GM12878 (cell line): Measurements from ENCODE around the gene TFRC. TPM values are rescaled to one million over a fixed set of nuclear protein-coding genes. Genes with fewer than 3 reads are reported as not detected.

Experiments
- ATAC-seq: fragments of 200-7000 bp; cut with Tn5 transposase; 3 replicates; pipeline ENCODE4 v1.9.1; 2020; ENCODE audit warnings: mild to moderate bottlenecking, moderate library complexity
- BruUV-seq: library from RNA; stranded (reverse); fragments of 400-500 nt; replicated peaks from 2 replicates; lab custom pipeline; 2021; lab: Mats Ljungman, UMichigan
- CTCF ChIA-PET: fragments of 300-600 bp; sonication (Branson Sonifier 250); formaldehyde crosslinking; extraction: SDS; loops from one replicate; lab custom pipeline; 2021; ENCODE audit warnings: inconsistent platforms; lab: Yijun Ruan, JAX
- POLR2A ChIA-PET: fragments of 350-600 bp; formaldehyde crosslinking; extraction: SDS; loops from one replicate; lab custom pipeline; 2021; ENCODE audit warnings: inconsistent platforms; lab: Charles Lee
- RAD21 ChIA-PET: fragments of 300-600 bp; sonication (Branson Sonifier 250); formaldehyde crosslinking; loops from one replicate; lab custom pipeline; 2023; ENCODE audit warnings: antibody characterized with exemption; ENCODE audit not compliant: unreplicated experiment; lab: Charles Lee
- SMC1A ChIA-PET: fragments of 300-600 bp; sonication (Branson Sonifier 250); formaldehyde crosslinking; loops from one replicate; lab custom pipeline; 2023; ENCODE audit not compliant: unreplicated experiment, uncharacterized antibody; lab: Charles Lee
- DNase-seq: peaks from one replicate; pipeline ENCODE4 v3.0.0-alpha.2; 2011; ENCODE audit warnings: low read depth, low spot score
- FAIRE-seq: peaks from 3 replicates; lab custom pipeline; 2011; peaks lifted over from hg19 to GRCh38; lab: Jason Lieb, UNC
- H2AFZ ChIP-seq: 2 replicates; pipeline ENCODE4 v1.6.0; 2011; ENCODE audit warnings: low read depth, low read length, control low read depth; ENCODE audit not compliant: control insufficient read depth
- H3K27ac ChIP-seq: 2 replicates; pipeline ENCODE4 v1.5.1; 2011; ENCODE audit warnings: control low read depth; ENCODE audit not compliant: control insufficient read depth, insufficient read depth
- H3K27me3 ChIP-seq, 2 experiments: replicated peaks in 1 of 2; 2 replicates each; pipeline versions ENCODE4 v1.6.0 to v1.6.1; 2011; ENCODE audit warnings: low read length in 1 of 2; ENCODE audit not compliant: control insufficient read depth in 2 of 2, insufficient read depth in 2 of 2
- H3K36me3 ChIP-seq, 2 experiments: 2 replicates each; pipeline ENCODE4 v1.5.1; 2011; ENCODE audit warnings: low read length in 1 of 2; ENCODE audit not compliant: control insufficient read depth in 2 of 2, insufficient read depth in 2 of 2
- H3K4me1 ChIP-seq: 2 replicates; pipeline ENCODE4 v1.6.1; 2011; ENCODE audit warnings: mild to moderate bottlenecking, low read length, moderate library complexity, mixed read lengths; ENCODE audit not compliant: control insufficient read depth, insufficient read depth
- H3K4me2 ChIP-seq: 2 replicates; pipeline ENCODE4 v1.6.0; 2011; ENCODE audit warnings: control low read depth; ENCODE audit not compliant: control insufficient read depth, insufficient read depth
- H3K4me3 ChIP-seq: fragments of 200-600 bp; sonication (generic); 2 replicates; pipeline ENCODE4 v1.5.1; 2016
- H3K79me2 ChIP-seq: 2 replicates; pipeline ENCODE4 v1.6.0; 2011; ENCODE audit warnings: low read length; ENCODE audit not compliant: control insufficient read depth, insufficient read depth
- H3K9ac ChIP-seq: 2 replicates; pipeline ENCODE4 v1.8.0; 2011; ENCODE audit warnings: low read length, control low read depth, mixed read lengths; ENCODE audit not compliant: control insufficient read depth, insufficient read depth
- H3K9me3 ChIP-seq: replicated peaks from 3 replicates; pipeline ENCODE4 v1.5.1; 2011; ENCODE audit warnings: mild to moderate bottlenecking, low read length; ENCODE audit not compliant: control insufficient read depth, insufficient read depth
- H4K20me1 ChIP-seq: 2 replicates; pipeline ENCODE4 v1.6.0; 2011; ENCODE audit not compliant: control insufficient read depth, insufficient read depth
- ELK1 ChIP-seq: IDR thresholded peaks from 2 replicates; pipeline ENCODE4 v1.6.1; 2012; ENCODE audit warnings: low read depth, low read length, improper control_type of control experiment
- GATAD2B ChIP-seq: fragments of 450-650 bp; conservative IDR thresholded peaks from 2 replicates; pipeline ENCODE4 v1.6.1; 2017; ENCODE audit warnings: low read depth, mild to moderate bottlenecking, moderate library complexity
- IKZF1 ChIP-seq: fragments of 450-650 bp; conservative IDR thresholded peaks from 2 replicates; pipeline ENCODE4 v1.6.1; 2017; ENCODE audit warnings: antibody characterized with exemption, mild to moderate bottlenecking
- IKZF2 ChIP-seq, 2 experiments: fragments of 450-650 bp; IDR thresholded peaks; 2 replicates each; pipeline ENCODE4 v1.6.1; 2017; ENCODE audit warnings: mild to moderate bottlenecking in 2 of 2, moderate library complexity in 2 of 2
- MTA2 ChIP-seq: fragments of 450-650 bp; IDR thresholded peaks from 2 replicates; pipeline ENCODE4 v1.6.1; 2016; ENCODE audit warnings: low read depth, mild to moderate bottlenecking, moderate library complexity
- MYB ChIP-seq: fragments of 150-350 bp; IDR thresholded peaks from 2 replicates; pipeline ENCODE4 v1.6.1; 2014; ENCODE audit warnings: mild to moderate bottlenecking, low read depth, low read length, borderline replicate concordance
- NBN ChIP-seq: fragments of 450-650 bp; IDR thresholded peaks from 2 replicates; pipeline ENCODE4 v1.6.1; 2016
- POLR2AphosphoS5 ChIP-seq: IDR thresholded peaks from 2 replicates; pipeline ENCODE4 v1.6.1; 2011; ENCODE audit warnings: mild to moderate bottlenecking, low read length, inconsistent platforms
- SMARCA5 ChIP-seq: fragments of 450-650 bp; IDR thresholded peaks from 2 replicates; pipeline ENCODE4 v1.6.1; 2017; ENCODE audit warnings: mild to moderate bottlenecking
- WGBS: methylation state at CpG from one replicate; pipeline ENCODE4 v1.1.6; 2016; ENCODE audit warnings: low lambda C conversion rate; ENCODE audit not compliant: insufficient replicate concordance, insufficient coverage; ENCODE audit errors: missing lambda C conversion rate; 5-methylcytosine and 5-hydroxymethylcytosine counted together
- in situ Hi-C: fragments of 300-500 bp; cut with MboI; formaldehyde crosslinking; loops from 9 replicates; pipeline ENCODE4 v1.14.3; 2018; ENCODE audit warnings: mixed read lengths
- intact Hi-C: fragments of 100-400 bp; cut with micrococcal nuclease; formaldehyde crosslinking; loops from one replicate; pipeline ENCODE4 v1.14.2; 2022; ENCODE audit not compliant: unreplicated experiment
- polyA plus RNA-seq, 11 experiments: library from polyadenylated mRNA; depleted of rRNA in 4 of 11; unstranded in 6 of 11; stranded (reverse) in 5 of 11; fragments of >200 nt; fragmentation: Nextera tagmentation in 4 of 11; fragmentation: Illumina TruSeq in 1 of 11; extraction: Ambion mirVana in 4 of 11; extraction: Trizol in 1 of 11; gene quantifications; 1 replicate in 1 of 11; 2 replicates in 10 of 11; pipeline versions ENCODE4 v1.2.1 to v1.2.3, GENCODE V29; 2011 to 2016; ENCODE audit warnings: inconsistent platforms in 2 of 11, missing spikeins in 2 of 11, low read depth in 1 of 11
- total RNA-seq, 4 experiments: library from RNA; depleted of rRNA in 3 of 4; stranded (reverse); fragments of >200 nt in 3 of 4; fragmentation: Illumina TruSeq in 1 of 4; extraction: Trizol in 1 of 4; gene quantifications; 2 replicates each; pipeline versions ENCODE4 v1.2.1 to v1.2.3, GENCODE V29; 2013 to 2021
- TF ChIP-seq, protein P1 (sequence below): fragments of 450-650 bp; IDR thresholded peaks from 2 replicates; pipeline ENCODE4 v1.6.1; 2018; ENCODE audit warnings: borderline replicate concordance, mild to moderate bottlenecking; ENCODE audit not compliant: partially characterized antibody
- TF ChIP-seq, protein P2 (sequence below): fragments of 450-650 bp; IDR thresholded peaks from 2 replicates; pipeline ENCODE4 v1.6.1; 2017; ENCODE audit warnings: mild to moderate bottlenecking
- TF ChIP-seq, protein P3 (sequence below): fragments of 450-650 bp; IDR thresholded peaks from 2 replicates; pipeline ENCODE4 v1.6.1; 2017; ENCODE audit warnings: antibody characterized with exemption, mild to moderate bottlenecking, moderate library complexity
- TF ChIP-seq, protein P4 (sequence below): IDR thresholded peaks from 2 replicates; pipeline ENCODE4 v1.6.1; 2012; ENCODE audit warnings: low read depth, low read length, improper control_type of control experiment

TFRC gene
- total and polyA plus RNA-seq, 10 of the 15 experiments (the other 5 are each of a cell fraction or from before 2014, with no cell fraction given): 123 to 526 (median 316) TPM

DNA sequence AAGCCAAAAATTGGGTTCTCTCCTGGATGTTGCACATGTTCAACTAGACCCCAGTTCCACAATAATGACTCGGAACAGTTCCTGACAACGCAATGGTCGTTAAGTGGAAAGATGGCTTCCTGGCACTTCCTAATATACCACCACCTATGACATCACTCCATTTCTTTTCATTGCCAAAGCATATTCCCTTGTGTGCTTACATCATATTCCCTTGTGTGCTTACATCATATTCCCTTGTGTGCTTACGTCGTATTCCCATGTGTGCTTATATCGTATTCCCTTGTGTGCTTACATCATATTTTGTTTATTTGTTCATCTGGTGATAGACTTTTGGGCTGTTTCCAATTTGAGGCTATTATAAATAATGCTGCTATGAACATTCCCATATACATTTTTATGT, 39.2 kb downstream of the TFRC start (continued):
- TF ChIP-seq MTA2: no peak
- no peak for TF ChIP-seq POLR2AphosphoS5
- TF ChIP-seq GATAD2B: no peak
- TF ChIP-seq, protein P1, sequence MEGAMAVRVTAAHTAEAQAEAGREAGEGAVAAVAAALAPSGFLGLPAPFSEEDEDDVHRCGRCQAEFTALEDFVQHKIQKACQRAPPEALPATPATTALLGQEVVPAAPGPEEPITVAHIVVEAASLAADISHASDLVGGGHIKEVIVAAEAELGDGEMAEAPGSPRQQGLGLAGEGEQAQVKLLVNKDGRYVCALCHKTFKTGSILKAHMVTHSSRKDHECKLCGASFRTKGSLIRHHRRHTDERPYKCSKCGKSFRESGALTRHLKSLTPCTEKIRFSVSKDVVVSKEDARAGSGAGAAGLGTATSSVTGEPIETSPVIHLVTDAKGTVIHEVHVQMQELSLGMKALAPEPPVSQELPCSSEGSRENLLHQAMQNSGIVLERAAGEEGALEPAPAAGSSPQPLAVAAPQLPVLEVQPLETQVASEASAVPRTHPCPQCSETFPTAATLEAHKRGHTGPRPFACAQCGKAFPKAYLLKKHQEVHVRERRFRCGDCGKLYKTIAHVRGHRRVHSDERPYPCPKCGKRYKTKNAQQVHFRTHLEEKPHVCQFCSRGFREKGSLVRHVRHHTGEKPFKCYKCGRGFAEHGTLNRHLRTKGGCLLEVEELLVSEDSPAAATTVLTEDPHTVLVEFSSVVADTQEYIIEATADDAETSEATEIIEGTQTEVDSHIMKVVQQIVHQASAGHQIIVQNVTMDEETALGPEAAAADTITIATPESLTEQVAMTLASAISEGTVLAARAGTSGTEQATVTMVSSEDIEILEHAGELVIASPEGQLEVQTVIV: no peak

DNA sequence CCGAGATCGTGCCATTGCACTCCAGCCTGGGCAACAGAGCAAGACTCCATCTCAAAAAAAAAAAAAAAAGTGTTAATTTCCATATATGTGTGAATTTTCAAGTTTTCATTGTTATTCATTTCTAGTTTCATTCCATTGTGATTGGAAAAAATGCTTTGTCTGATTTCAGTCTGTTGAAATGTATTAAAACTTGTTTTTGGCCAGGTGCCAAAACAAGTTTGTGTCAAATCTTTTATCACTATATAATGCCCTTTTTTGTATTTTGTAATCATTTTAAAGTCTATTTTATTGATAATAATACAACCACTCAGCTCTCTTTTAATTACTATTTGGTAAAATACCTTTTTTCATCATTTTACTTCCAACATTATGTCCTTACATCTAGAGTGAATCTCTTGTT, 42.5 kb downstream of the TFRC start:
- Histone ChIP-seq H2AFZ (no peak overlapping the region), H4K20me1 (no peaks in the 10 kb centered on the region), H3K9ac (no peak overlapping the region), H3K4me3 (no peak overlapping the region), H3K27me3 (no peaks in the 10 kb centered on the region), H3K27ac (no peak overlapping the region), H3K79me2 (no peaks in the 10 kb centered on the region), H3K4me2 (no peak overlapping the region), H3K9me3 (no peaks in the 10 kb centered on the region; the same call in 2 of the 3 replicates), H3K4me1 (no peaks in the 10 kb centered on the region), H3K36me3 (no peaks in the 10 kb centered on the region)
- intact Hi-C loops: no loop called here
- RAD21 ChIA-PET: no interaction called here
- no peak for DNase-seq
- SMC1A ChIA-PET: interaction anchor here (0.9 to 1.4 kb wide), 2 partner anchors 15 to 34 kb away, joined by 3 read pairs; no protein-coding TSS in a partner anchor
- CTCF ChIA-PET: interaction anchor here (0.7 to 1.9 kb wide), 3 partner anchors 20 to 157 kb away, joined by 3 to 6 read pairs (median 4); no protein-coding TSS in a partner anchor
- POLR2A ChIA-PET: no interaction called here
- ATAC-seq: no peak
- 100% methylated on average over 2 of the region's 2 CpGs for WGBS
- no peak for FAIRE-seq
- BruUV-seq: no TSS peak
- in situ Hi-C loops: no loop called here
- TF ChIP-seq IKZF2 (IDR thresholded peaks at IDR 0.05): no peak
- TF ChIP-seq IKZF1: no peak
- TF ChIP-seq ELK1: no peak
- TF ChIP-seq MYB: no peak
- TF ChIP-seq, protein P2, sequence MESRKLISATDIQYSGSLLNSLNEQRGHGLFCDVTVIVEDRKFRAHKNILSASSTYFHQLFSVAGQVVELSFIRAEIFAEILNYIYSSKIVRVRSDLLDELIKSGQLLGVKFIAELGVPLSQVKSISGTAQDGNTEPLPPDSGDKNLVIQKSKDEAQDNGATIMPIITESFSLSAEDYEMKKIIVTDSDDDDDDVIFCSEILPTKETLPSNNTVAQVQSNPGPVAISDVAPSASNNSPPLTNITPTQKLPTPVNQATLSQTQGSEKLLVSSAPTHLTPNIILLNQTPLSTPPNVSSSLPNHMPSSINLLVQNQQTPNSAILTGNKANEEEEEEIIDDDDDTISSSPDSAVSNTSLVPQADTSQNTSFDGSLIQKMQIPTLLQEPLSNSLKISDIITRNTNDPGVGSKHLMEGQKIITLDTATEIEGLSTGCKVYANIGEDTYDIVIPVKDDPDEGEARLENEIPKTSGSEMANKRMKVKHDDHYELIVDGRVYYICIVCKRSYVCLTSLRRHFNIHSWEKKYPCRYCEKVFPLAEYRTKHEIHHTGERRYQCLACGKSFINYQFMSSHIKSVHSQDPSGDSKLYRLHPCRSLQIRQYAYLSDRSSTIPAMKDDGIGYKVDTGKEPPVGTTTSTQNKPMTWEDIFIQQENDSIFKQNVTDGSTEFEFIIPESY: no peak
- TF ChIP-seq, protein P3, sequence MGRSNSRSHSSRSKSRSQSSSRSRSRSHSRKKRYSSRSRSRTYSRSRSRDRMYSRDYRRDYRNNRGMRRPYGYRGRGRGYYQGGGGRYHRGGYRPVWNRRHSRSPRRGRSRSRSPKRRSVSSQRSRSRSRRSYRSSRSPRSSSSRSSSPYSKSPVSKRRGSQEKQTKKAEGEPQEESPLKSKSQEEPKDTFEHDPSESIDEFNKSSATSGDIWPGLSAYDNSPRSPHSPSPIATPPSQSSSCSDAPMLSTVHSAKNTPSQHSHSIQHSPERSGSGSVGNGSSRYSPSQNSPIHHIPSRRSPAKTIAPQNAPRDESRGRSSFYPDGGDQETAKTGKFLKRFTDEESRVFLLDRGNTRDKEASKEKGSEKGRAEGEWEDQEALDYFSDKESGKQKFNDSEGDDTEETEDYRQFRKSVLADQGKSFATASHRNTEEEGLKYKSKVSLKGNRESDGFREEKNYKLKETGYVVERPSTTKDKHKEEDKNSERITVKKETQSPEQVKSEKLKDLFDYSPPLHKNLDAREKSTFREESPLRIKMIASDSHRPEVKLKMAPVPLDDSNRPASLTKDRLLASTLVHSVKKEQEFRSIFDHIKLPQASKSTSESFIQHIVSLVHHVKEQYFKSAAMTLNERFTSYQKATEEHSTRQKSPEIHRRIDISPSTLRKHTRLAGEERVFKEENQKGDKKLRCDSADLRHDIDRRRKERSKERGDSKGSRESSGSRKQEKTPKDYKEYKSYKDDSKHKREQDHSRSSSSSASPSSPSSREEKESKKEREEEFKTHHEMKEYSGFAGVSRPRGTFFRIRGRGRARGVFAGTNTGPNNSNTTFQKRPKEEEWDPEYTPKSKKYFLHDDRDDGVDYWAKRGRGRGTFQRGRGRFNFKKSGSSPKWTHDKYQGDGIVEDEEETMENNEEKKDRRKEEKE: no peak
- no peak for TF ChIP-seq SMARCA5
- TF ChIP-seq POLR2AphosphoS5: no peak
- TF ChIP-seq, protein P4, sequence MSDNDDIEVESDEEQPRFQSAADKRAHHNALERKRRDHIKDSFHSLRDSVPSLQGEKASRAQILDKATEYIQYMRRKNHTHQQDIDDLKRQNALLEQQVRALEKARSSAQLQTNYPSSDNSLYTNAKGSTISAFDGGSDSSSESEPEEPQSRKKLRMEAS: no peak
- no peak for TF ChIP-seq NBN
